ENCODE results near the gene MED4.

Gene MED4

GRCh38 chr13:48028066-48028465 is 66.8 kb downstream of the MED4 start:
- FAIRE-seq = no peak
